ENCODE data around the gene LIAS.
A peak's percentile ranks its signal among the peaks of the same experiment; 100 is the strongest.
"Not testable (repeated sequence)": the region's sequence is repeated elsewhere in the genome, so short reads cannot be mapped to it uniquely, and the experiment has no call there.

LIAS gene

GRCh38 chr4:39498727-39499020, 39.8 kb downstream of the LIAS start:
- no peak overlapping the region for H3K4me3 ChIP-seq (ENCODE audit: low read depth, low read length)
- TF ChIP-seq CTCF (conservative IDR thresholded peaks at IDR 0.05; ENCODE audit: low read depth, low read length) = no peak
- no peak for DNase-seq (ENCODE audit: low read depth)

DNA sequence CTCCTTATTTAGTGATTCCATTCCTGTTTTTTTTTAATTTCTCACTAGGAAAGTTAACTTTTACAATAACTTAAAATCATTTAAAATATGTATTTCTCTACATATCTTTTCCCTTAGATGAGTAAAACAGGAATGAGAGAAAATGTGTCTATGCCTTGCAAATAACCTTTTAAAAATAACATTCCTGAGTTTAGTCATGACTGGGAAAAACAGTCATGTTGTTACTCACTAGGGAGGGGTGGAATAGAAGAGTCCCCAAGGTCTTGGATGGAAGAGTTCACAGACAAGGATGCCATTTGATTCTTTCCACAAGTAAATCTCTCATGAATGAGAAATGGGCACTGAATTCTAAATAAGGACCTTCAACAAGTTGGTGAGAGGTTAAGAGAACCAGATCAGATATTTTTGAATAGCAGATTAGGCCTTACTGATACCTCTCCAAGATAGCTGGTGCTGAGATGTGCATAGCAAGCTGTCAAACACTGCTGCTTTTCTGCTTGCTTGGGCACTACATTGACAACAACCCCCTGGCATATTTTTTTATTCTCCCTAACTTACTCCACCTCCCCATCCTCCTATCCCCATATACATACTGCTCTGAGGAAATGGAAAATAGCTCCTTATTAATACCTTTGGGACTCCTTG, 43.3 kb downstream of the LIAS start:
- H3K4me3 ChIP-seq (ENCODE audit: low read depth, low read length) = no peak overlapping the region
- DNase-seq (ENCODE audit: low read depth) = peak; percentile 78
- no peak for TF ChIP-seq CTCF (conservative IDR thresholded peaks at IDR 0.05; ENCODE audit: low read depth, low read length)

DNA sequence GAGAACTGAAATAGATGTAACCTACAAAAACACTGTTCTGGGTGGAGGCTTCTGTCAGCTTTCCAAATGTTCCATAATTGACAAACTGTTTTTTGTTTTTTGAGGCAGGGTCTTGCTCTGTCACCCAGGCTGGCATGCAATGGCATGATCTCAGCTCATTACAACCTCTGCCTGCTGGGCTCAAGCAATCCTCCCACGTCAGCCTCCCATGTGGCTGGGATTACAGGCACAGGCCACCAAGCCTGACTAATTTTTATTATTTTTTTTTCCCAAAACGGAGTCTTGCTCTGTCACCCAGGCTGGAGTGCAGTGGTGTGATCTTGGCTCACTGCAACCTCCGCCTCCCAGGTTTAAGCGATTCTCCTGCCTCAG, 43.8 kb downstream of the LIAS start:
- not testable (repeated sequence) for DNase-seq (ENCODE audit: low read depth); H3K4me3 ChIP-seq (ENCODE audit: low read depth, low read length)

DNA sequence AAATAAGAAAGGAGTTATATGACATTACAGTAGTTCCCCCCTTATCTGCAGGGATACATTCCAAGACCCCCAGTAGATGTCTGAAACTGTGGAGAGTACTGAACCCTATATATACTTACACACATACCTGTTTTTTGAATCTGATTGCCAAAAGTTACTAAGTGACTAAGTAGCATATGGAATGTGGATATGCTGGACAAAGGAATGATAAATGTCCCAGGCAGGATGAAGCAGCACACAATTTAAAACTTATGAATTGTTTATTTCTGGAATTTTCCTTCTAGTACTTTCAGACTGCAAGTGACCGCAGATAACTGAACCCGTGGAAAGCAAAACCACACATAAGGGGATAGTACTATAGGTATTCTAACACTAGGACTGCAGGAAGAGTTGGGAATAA, 45.7 kb downstream of the LIAS start:
- DNase-seq (ENCODE audit: low read depth) = no peak
- TF ChIP-seq CTCF (conservative IDR thresholded peaks at IDR 0.05; ENCODE audit: low read depth, low read length) = no peak
- H3K4me3 ChIP-seq (ENCODE audit: low read depth, low read length) = no peak overlapping the region

GRCh38 chr4:39505581-39505980, 46.7 kb downstream of the LIAS start:
- DNase-seq (ENCODE audit: low read depth) = no peak
- no peak for TF ChIP-seq CTCF (conservative IDR thresholded peaks at IDR 0.05; ENCODE audit: low read depth, low read length)
- no peak overlapping the region for H3K4me3 ChIP-seq (ENCODE audit: low read depth, low read length)

GRCh38 chr4:39510348-39510929, 51.6 kb downstream of the LIAS start:
- DNase-seq (ENCODE audit: low read depth) = no peak
- no peak overlapping the region for H3K4me3 ChIP-seq (ENCODE audit: low read depth, low read length)
- TF ChIP-seq CTCF (conservative IDR thresholded peaks at IDR 0.05; ENCODE audit: low read depth, low read length) = no peak

DNA sequence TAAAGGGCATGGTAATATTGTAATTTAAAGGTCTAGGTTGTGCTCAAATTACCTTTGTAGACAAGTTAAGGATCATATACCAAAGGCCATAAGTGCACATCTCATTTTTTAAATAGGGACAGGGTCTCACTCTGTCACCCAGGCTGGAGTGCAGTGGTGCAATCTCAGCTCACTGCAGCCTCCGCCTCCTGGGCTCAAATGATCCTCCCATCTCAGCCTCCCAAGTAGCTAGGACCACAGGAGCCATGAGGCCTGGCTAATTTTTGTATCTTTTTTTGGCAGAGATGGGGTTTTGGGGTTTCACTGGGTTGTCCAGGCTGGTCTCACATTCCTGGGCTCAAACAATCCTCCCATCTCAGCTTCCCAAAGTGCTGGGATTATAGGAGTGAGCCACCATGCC, 55.4 kb downstream of the LIAS start:
- H3K4me3 ChIP-seq (ENCODE audit: low read depth, low read length); DNase-seq (ENCODE audit: low read depth): not testable (repeated sequence)

DNA sequence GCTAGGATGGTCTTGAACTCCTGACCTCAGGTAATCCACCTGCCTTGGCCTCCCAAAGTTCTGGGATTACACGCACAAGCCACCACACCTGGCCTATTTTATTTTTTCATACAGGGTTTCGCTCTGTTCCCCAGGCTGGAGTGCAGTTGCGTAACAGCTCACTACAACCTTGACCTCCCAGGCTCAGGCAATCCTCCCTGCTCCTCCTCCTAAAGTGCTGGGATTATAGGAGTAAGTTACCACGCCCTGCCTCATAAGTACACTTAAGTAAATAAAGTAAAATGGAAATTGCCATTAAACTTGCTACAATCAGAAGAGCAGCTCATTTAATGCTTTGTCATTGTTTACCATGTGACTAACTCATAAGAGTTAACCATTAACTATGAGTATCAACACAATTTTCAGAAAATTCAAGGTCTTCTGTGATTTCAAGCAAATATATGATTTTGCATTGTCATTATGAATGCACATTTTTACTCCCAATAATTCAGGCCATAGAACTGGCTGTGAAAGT, 56.1 kb downstream of the LIAS start:
- no peak for TF ChIP-seq CTCF (conservative IDR thresholded peaks at IDR 0.05; ENCODE audit: low read depth, low read length)
- no peak overlapping the region for H3K4me3 ChIP-seq (ENCODE audit: low read depth, low read length)
- DNase-seq (ENCODE audit: low read depth) = peak; percentile 34

DNA sequence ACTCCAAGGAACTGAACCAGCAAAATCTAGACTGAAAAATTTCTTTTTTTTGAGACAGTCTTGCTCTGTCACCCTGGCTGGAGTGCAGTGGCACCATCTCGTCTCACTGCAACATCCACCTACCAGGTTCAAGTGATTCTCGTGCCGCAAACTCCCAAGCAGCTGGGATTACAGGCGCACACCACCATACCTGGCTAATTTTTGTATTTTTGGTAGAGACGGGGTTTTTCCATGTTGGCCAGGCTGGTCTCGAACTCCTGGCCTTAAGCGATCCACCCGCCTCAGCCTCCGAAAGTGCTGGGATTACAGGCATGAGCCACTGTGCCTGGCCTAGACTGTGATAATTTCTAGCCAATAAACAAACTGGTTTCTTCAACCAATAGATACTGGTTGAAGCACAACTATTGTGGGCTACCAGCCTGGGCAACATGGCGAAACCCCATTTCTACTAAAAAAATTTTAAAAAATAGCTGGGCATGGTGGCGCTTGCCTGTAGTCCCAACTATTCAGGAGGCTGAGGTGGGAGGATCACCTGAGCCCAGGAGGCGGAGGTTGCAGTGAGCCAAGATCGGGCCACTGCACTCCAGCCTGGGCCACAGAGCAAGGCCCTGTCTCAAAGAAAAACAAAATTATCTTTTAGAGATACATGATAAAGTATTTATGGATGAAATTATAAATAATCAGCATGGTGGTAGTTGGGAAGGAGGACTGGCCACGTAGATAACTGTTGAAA, 57.0 kb downstream of the LIAS start:
- not testable (repeated sequence) for H3K4me3 ChIP-seq (ENCODE audit: low read depth, low read length); DNase-seq (ENCODE audit: low read depth)
